Loucy (cell line): ENCODE measurements around the gene FAM180B.

Experiments used
- EZH2phosphoT487 ChIP-seq: fragments of 200-600 bp; IDR thresholded peaks from 2 replicates; pipeline ENCODE4 v1.6.1; 2018; ENCODE audit warnings: antibody characterized with exemption, mild to moderate bottlenecking, moderate library complexity, borderline replicate concordance
- TF ChIP-seq, protein P1 (sequence below): fragments of 200-600 bp; sonication (generic); conservative IDR thresholded peaks from 2 replicates; pipeline ENCODE4 v1.5.1; 2014; ENCODE audit warnings: mild to moderate bottlenecking, antibody characterized with exemption, low read length

- TF ChIP-seq, protein P1, sequence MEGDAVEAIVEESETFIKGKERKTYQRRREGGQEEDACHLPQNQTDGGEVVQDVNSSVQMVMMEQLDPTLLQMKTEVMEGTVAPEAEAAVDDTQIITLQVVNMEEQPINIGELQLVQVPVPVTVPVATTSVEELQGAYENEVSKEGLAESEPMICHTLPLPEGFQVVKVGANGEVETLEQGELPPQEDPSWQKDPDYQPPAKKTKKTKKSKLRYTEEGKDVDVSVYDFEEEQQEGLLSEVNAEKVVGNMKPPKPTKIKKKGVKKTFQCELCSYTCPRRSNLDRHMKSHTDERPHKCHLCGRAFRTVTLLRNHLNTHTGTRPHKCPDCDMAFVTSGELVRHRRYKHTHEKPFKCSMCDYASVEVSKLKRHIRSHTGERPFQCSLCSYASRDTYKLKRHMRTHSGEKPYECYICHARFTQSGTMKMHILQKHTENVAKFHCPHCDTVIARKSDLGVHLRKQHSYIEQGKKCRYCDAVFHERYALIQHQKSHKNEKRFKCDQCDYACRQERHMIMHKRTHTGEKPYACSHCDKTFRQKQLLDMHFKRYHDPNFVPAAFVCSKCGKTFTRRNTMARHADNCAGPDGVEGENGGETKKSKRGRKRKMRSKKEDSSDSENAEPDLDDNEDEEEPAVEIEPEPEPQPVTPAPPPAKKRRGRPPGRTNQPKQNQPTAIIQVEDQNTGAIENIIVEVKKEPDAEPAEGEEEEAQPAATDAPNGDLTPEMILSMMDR: no peak
- TF ChIP-seq EZH2phosphoT487: no peak
Measured at GRCh38 chr11:47587723-47588326, 1.3 kb downstream of the FAM180B start.
